ENCODE results near the gene MEIS2.

DNA sequence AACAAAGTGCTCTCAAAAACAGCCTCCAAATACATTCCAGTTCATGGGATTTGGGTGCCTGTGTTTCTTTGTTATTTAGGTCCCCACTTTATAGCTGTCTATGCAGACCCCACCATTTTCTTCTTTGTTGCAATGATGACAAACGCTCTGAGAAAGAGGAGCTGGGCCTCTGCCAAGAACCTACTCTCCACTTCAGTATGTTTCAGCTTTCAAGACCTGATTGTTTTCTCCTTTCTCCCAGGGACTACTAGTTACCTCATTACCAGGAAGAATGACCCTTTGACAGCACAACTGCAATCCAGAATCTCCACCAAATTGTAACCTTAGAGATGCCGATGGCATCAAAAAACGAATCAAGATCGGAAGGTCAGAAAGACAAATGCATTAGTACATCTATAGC, 236.8 kb downstream of the MEIS2 start:
- TF ChIP-seq, protein P1, sequence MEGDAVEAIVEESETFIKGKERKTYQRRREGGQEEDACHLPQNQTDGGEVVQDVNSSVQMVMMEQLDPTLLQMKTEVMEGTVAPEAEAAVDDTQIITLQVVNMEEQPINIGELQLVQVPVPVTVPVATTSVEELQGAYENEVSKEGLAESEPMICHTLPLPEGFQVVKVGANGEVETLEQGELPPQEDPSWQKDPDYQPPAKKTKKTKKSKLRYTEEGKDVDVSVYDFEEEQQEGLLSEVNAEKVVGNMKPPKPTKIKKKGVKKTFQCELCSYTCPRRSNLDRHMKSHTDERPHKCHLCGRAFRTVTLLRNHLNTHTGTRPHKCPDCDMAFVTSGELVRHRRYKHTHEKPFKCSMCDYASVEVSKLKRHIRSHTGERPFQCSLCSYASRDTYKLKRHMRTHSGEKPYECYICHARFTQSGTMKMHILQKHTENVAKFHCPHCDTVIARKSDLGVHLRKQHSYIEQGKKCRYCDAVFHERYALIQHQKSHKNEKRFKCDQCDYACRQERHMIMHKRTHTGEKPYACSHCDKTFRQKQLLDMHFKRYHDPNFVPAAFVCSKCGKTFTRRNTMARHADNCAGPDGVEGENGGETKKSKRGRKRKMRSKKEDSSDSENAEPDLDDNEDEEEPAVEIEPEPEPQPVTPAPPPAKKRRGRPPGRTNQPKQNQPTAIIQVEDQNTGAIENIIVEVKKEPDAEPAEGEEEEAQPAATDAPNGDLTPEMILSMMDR (conservative IDR thresholded peaks at IDR 0.05 in 1 of 2, IDR thresholded peaks at IDR 0.05 in 1 of 2; ENCODE audit: extremely low read depth in 1 of 2, insufficient read depth in 1 of 2, low read depth in 1 of 2, low read length in 2 of 2) = no peak
- no peak for TF ChIP-seq EZH2 (IDR thresholded peaks at IDR 0.05; ENCODE audit: borderline replicate concordance, low read length)
